A204.1 (cell line): ENCODE data around the gene MBIP.

Experiments
- FAIRE-seq: peaks from 2 replicates; lab custom pipeline; 2012; peaks lifted over from hg19 to GRCh38; lab: Jason Lieb, UNC

MBIP gene

GRCh38 chr14:36313206-36313605 lies 7.2 kb downstream of the MBIP start:
- FAIRE-seq, result no peak

GRCh38 chr14:36306836-36307235 lies 13.6 kb downstream of the MBIP start:
- FAIRE-seq, result no peak

GRCh38 chr14:36304895-36305294 lies 15.5 kb downstream of the MBIP start:
- no peak for FAIRE-seq

- no peak for FAIRE-seq
Measured at GRCh38 chr14:36303960-36304359, 16.5 kb downstream of the MBIP start.

- no peak for FAIRE-seq
Measured at GRCh38 chr14:36302823-36303222, 17.6 kb downstream of the MBIP start.

GRCh38 chr14:36301159-36301558 lies 19.3 kb downstream of the MBIP start:
- FAIRE-seq, result no peak

- FAIRE-seq, result no peak
Measured at GRCh38 chr14:36300337-36300736, 20.1 kb downstream of the MBIP start.

- no peak for FAIRE-seq
Measured at GRCh38 chr14:36295642-36296627, 24.5 kb downstream of the MBIP start.

- FAIRE-seq, result no peak
Measured at GRCh38 chr14:36294543-36294942, 25.9 kb downstream of the MBIP start.

- no peak for FAIRE-seq
Measured at GRCh38 chr14:36293824-36294223, 26.6 kb downstream of the MBIP start.

- FAIRE-seq, result no peak
Measured at GRCh38 chr14:36289954-36290353, 30.5 kb downstream of the MBIP start.

- FAIRE-seq, result no peak
Measured at GRCh38 chr14:36288496-36288895, 31.9 kb downstream of the MBIP start.

GRCh38 chr14:36284971-36285595 lies 35.4 kb downstream of the MBIP start:
- FAIRE-seq, result no peak

GRCh38 chr14:36281309-36281708 lies 39.1 kb downstream of the MBIP start:
- no peak for FAIRE-seq

GRCh38 chr14:36279306-36280190 lies 40.9 kb downstream of the MBIP start:
- FAIRE-seq, result no peak

- FAIRE-seq, result no peak
Measured at GRCh38 chr14:36275741-36276140, 44.7 kb downstream of the MBIP start.

- no peak for FAIRE-seq
Measured at GRCh38 chr14:36271939-36272907, 48.2 kb downstream of the MBIP start.

GRCh38 chr14:36271222-36271621 lies 49.2 kb downstream of the MBIP start:
- no peak for FAIRE-seq

GRCh38 chr14:36270191-36270590 lies 50.2 kb downstream of the MBIP start:
- no peak for FAIRE-seq

GRCh38 chr14:36268121-36268520 lies 52.3 kb downstream of the MBIP start:
- no peak for FAIRE-seq

GRCh38 chr14:36264595-36264994 lies 55.8 kb downstream of the MBIP start:
- no peak for FAIRE-seq
